Body of pancreas (tissue), 4 donors: ENCODE data around the gene PTX4. TPM values are rescaled to one million over a fixed set of nuclear protein-coding genes. Genes with fewer than 3 reads are reported as not detected.

Experiments used
- ATAC-seq: fragments of 150-250 bp; one replicate; pipeline ENCODE4 v1.9.1; 2016
- DNase-seq, 4 donors: peaks; one replicate each; pipeline ENCODE4 v3.0.0-alpha.2; 2019
- H3K27ac ChIP-seq, 4 donors: fragments of 200-600 bp; sonication (generic); 1 replicate in 3 of 4; 2 replicates in 1 of 4; pipeline versions ENCODE4 v1.5.1 to v1.6.1; 2016 to 2019; ENCODE audit warnings: mild to moderate bottlenecking in 1 of 4, mixed read lengths in 1 of 4, moderate library complexity in 1 of 4
- H3K27me3 ChIP-seq, 2 donors: fragments of 200-600 bp; sonication (generic); one replicate each; pipeline ENCODE4 v1.6.0; 2016; ENCODE audit warnings: mild to moderate bottlenecking in 1 of 2
- H3K36me3 ChIP-seq, 2 donors: fragments of 200-600 bp; sonication (generic); replicated peaks in 1 of 2; 2 replicates each; pipeline ENCODE4 v1.5.1; 2016; ENCODE audit warnings: low read depth in 2 of 2; ENCODE audit not compliant: insufficient read depth in 1 of 2
- H3K4me1 ChIP-seq: fragments of 200-600 bp; sonication (generic); one replicate; pipeline ENCODE4 v1.6.0; 2016
- H3K4me3 ChIP-seq, 2 donors: fragments of 200-600 bp; sonication (generic); 1 replicate in 1 of 2; 2 replicates in 1 of 2; pipeline ENCODE4 v1.5.1; 2016 to 2019
- H3K9me3 ChIP-seq, 3 donors: fragments of 200-600 bp; sonication (generic); 1 replicate in 2 of 3; 2 replicates in 1 of 3; pipeline ENCODE4 v1.5.1; 2016
- POLR2A ChIP-seq, 3 donors: fragments of 450-650 bp; IDR thresholded peaks; one replicate each; pipeline ENCODE4 v1.6.1; 2016; ENCODE audit warnings: antibody characterized with exemption in 3 of 3, mild to moderate bottlenecking in 2 of 3
- WGBS, 2 donors: methylation state at CpG; one replicate each; pipeline ENCODE4 v1.1.5; 2017; 5-methylcytosine and 5-hydroxymethylcytosine counted together
- intact Hi-C: fragments of 100-400 bp; cut with DNase I; formaldehyde crosslinking; loops from one replicate; pipeline ENCODE4 v1.15.1; 2023
- total RNA-seq, 2 donors: library from RNA; depleted of rRNA; stranded (reverse); fragments of >200 nt; gene quantifications; one replicate each; pipeline ENCODE4 v1.1.0, GENCODE V29; 2016
- TF ChIP-seq, protein P1 (sequence below), 7 experiments: fragments of 450-650 bp in 4 of 7; fragments of 200-600 bp in 3 of 7; sonication (generic) in 3 of 7; IDR thresholded peaks; one replicate each; pipeline ENCODE4 v1.5.1; 2016 to 2019; ENCODE audit warnings: antibody characterized with exemption in 7 of 7

Gene PTX4
- total RNA-seq, 2 donors from 2014 or later: not detected

DNA sequence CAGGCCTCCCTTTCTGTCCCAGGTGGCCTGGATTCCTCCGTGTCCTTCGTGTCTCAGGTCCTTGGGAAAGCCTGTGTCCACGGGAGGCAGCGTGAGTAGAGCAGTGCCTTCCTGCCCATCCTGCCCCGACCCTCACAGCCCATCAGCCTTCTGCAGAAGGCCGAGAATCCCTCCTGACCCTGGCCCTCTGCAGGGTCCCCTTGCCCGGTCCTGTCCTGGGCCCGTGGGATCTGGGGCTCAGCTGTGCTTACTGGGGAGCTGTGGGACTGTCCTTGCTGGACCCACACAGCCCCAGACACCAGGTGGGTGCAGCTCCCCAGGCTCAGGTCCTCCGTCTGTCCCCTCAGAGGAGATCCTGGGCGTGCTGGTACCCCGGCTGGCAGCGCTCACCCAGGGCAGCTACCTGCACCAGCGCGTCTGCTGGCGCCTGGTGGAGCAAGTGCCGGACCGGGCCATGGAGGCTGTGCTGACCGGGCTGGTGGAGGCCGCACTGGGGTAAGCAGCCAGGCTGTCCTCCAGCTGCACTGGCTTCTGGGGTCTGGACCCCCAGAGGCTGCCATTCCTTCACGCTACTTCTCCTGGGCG lies 8.4 kb upstream of the PTX4 start:
- TF ChIP-seq POLR2A (IDR thresholded peaks at IDR 0.05): no peak
- TF ChIP-seq, protein P1, sequence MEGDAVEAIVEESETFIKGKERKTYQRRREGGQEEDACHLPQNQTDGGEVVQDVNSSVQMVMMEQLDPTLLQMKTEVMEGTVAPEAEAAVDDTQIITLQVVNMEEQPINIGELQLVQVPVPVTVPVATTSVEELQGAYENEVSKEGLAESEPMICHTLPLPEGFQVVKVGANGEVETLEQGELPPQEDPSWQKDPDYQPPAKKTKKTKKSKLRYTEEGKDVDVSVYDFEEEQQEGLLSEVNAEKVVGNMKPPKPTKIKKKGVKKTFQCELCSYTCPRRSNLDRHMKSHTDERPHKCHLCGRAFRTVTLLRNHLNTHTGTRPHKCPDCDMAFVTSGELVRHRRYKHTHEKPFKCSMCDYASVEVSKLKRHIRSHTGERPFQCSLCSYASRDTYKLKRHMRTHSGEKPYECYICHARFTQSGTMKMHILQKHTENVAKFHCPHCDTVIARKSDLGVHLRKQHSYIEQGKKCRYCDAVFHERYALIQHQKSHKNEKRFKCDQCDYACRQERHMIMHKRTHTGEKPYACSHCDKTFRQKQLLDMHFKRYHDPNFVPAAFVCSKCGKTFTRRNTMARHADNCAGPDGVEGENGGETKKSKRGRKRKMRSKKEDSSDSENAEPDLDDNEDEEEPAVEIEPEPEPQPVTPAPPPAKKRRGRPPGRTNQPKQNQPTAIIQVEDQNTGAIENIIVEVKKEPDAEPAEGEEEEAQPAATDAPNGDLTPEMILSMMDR (IDR thresholded peaks at IDR 0.05): no peak
- no peaks in the 10 kb centered on the region for H3K27me3 ChIP-seq
- H3K4me3 ChIP-seq: no peak overlapping the region
- no peak for ATAC-seq
- 83 to 90% methylated on average over 7 to 13 of the region's 21 CpGs for WGBS, 2 donors
- peaks cover 0 to 5% of the 10 kb centered on the region in 2 donors for H3K36me3 ChIP-seq
- H3K4me1 ChIP-seq: peaks cover 21% of the 10 kb centered on the region
- no peaks in the 10 kb centered on the region for H3K9me3 ChIP-seq
- no peak overlapping the region for H3K27ac ChIP-seq
- intact Hi-C loops: no loop called here
- DNase-seq: no peak

DNA sequence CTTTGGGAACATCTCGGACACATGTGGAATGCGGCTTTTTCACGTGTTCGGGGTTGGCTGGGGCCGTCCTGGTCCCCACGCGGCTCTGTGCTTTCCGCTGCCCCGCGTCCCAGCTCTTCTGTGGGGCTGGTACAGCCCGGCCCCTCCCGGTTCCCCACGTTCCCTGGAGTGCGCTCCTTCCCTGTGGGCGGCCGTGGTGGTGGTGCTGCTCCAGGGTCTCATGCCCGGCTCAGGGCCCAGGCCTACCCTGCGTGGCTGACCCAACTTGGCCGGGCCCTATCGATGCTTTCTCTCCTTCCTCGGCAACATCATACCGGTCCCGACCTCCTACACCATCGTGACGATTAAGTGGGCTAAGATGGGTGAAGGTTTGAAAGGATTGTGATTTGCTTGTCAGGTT lies 7.7 kb upstream of the PTX4 start:
- no peak for DNase-seq
- Histone ChIP-seq H3K4me3 (no peak overlapping the region), H3K4me1 (peaks cover 21% of the 10 kb centered on the region), H3K27me3 (no peaks in the 10 kb centered on the region), H3K27ac (no peak overlapping the region), H3K9me3 (no peaks in the 10 kb centered on the region), H3K36me3 (peaks cover 0 to 1% of the 10 kb centered on the region in 2 donors)
- intact Hi-C loops: no loop called here
- WGBS, 2 donors: 87 to 92% methylated on average over 16 to 25 of the region's 25 CpGs
- TF ChIP-seq POLR2A (IDR thresholded peaks at IDR 0.05): no peak
- TF ChIP-seq, protein P1 (IDR thresholded peaks at IDR 0.05): no peak
- no peak for ATAC-seq

DNA sequence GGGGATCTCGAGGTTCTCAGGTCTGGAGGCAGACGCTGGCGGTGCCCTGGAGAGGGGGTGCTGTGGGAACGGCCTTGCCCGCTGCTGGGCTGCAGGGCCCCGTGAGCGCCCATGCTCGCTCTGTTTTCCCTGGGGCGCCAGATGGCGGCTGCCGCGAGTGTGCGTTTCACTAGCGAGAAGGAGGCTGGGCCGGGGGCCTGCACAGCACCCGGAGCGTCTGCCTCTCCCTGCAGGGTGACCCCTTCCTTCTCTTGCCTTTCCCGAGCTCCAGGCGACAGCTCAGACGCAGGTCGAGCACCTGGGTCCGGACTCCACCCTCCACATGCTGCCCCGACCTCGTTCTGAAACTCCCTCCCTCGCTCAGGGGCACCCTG lies 7.1 kb upstream of the PTX4 start:
- no peak for TF ChIP-seq POLR2A (IDR thresholded peaks at IDR 0.05)
- TF ChIP-seq, protein P1 (IDR thresholded peaks at IDR 0.05): no peak
- Histone ChIP-seq H3K9me3 (no peaks in the 10 kb centered on the region), H3K4me3 (no peak overlapping the region), H3K27me3 (no peaks in the 10 kb centered on the region), H3K36me3 (peaks cover 0 to 1% of the 10 kb centered on the region in 2 donors), H3K4me1 (peaks cover 21% of the 10 kb centered on the region), H3K27ac (no peak overlapping the region)
- no peak for DNase-seq
- intact Hi-C loops: no loop called here
- WGBS, 2 donors: 92% methylated on average over 16 to 25 of the region's 25 CpGs
- ATAC-seq: no peak

DNA sequence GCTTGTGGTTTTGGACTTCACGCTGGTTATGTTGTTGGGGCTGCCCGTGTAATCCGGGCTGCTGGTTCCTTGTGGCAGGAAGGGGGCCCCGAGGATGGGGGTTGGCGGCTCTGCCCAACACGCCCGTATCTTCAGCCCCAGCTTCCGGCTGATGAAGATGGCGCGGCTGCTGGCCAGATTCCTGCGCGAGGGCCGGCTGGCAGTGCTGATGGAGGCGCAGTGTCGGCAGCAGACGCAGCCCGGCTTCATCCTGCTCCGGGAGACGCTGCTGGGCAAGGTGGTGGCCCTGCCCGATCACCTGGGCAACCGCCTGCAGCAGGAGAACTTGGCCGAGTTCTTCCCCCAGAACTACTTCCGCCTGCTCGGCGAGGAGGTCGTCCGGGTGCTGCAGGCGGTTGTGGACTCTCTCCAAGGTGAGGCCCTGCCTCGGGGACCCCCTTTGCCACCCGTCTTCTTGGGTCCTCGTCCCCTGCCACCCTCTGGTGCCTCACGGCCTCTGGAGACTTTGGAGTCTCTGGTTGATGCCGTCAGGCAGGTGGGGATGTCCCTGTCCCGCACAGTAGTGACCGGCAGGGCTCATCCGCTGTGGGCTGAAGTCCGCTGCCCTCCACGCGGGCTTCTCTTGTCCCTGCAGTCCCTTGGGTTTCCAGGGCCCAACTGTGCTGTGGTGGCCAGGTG lies 6.6 kb upstream of the PTX4 start:
- intact Hi-C loops: no loop called here
- WGBS, 2 donors: 85 to 90% methylated on average over 4 to 39 of the region's 39 CpGs
- no peaks in the 10 kb centered on the region for H3K9me3 ChIP-seq
- H3K27ac ChIP-seq: no peak overlapping the region
- no peak overlapping the region for H3K4me3 ChIP-seq
- H3K27me3 ChIP-seq: no peaks in the 10 kb centered on the region
- H3K36me3 ChIP-seq: peaks cover 0 to 1% of the 10 kb centered on the region in 2 donors
- TF ChIP-seq, protein P1 (IDR thresholded peaks at IDR 0.05): no peak
- no peak for TF ChIP-seq POLR2A (IDR thresholded peaks at IDR 0.05)
- ATAC-seq (no peak), DNase-seq (no peak)
- peaks cover 21% of the 10 kb centered on the region for H3K4me1 ChIP-seq

DNA sequence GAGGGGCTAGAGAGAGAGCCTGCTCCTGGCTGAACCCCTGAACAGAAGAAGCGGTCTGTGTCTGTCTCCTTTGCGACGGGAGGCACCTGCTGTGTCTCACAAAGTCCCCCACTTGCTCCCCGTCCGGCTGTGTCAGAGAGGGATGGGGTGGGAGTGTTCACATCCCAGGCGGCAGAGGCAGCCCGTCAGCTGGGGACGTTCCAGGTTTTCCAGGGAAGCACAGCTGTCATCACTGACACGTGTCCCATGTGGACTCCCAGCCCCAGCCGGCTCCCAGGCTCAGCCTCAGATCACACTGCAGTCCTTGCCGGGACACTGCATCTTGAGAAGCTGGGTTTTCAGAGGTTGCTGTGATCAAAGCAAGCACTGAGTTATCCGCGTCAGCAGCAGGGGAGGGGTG lies 6.0 kb upstream of the PTX4 start:
- Histone ChIP-seq H3K4me1 (peaks cover 21% of the 10 kb centered on the region), H3K27ac (no peak overlapping the region), H3K36me3 (peaks cover 0 to 1% of the 10 kb centered on the region in 2 donors), H3K27me3 (no peaks in the 10 kb centered on the region), H3K4me3 (no peak overlapping the region), H3K9me3 (no peaks in the 10 kb centered on the region)
- 81 to 86% methylated on average over 11 to 13 of the region's 13 CpGs for WGBS, 2 donors
- no peak for TF ChIP-seq POLR2A (IDR thresholded peaks at IDR 0.05)
- TF ChIP-seq, protein P1 (IDR thresholded peaks at IDR 0.05): no peak
- ATAC-seq: no peak
- no peak for DNase-seq
- intact Hi-C loops: no loop called here
